GM12878 (cell line): ENCODE measurements around the gene OPA1. TPM values are rescaled to one million over a fixed set of nuclear protein-coding genes. Genes with fewer than 3 reads are reported as not detected.

Experiments used
- ATAC-seq: fragments of 200-7000 bp; cut with Tn5 transposase; 3 replicates; pipeline ENCODE4 v1.9.1; 2020; ENCODE audit warnings: mild to moderate bottlenecking, moderate library complexity
- BruUV-seq: library from RNA; stranded (reverse); fragments of 400-500 nt; replicated peaks from 2 replicates; lab custom pipeline; 2021; lab: Mats Ljungman, UMichigan
- CTCF ChIA-PET: fragments of 300-600 bp; sonication (Branson Sonifier 250); formaldehyde crosslinking; extraction: SDS; loops from one replicate; lab custom pipeline; 2021; ENCODE audit warnings: inconsistent platforms; lab: Yijun Ruan, JAX
- POLR2A ChIA-PET: fragments of 350-600 bp; formaldehyde crosslinking; extraction: SDS; loops from one replicate; lab custom pipeline; 2021; ENCODE audit warnings: inconsistent platforms; lab: Charles Lee
- RAD21 ChIA-PET: fragments of 300-600 bp; sonication (Branson Sonifier 250); formaldehyde crosslinking; loops from one replicate; lab custom pipeline; 2023; ENCODE audit warnings: antibody characterized with exemption; ENCODE audit not compliant: unreplicated experiment; lab: Charles Lee
- SMC1A ChIA-PET: fragments of 300-600 bp; sonication (Branson Sonifier 250); formaldehyde crosslinking; loops from one replicate; lab custom pipeline; 2023; ENCODE audit not compliant: unreplicated experiment, uncharacterized antibody; lab: Charles Lee
- DNase-seq: peaks from one replicate; pipeline ENCODE4 v3.0.0-alpha.2; 2011; ENCODE audit warnings: low read depth, low spot score
- FAIRE-seq: peaks from 3 replicates; lab custom pipeline; 2011; peaks lifted over from hg19 to GRCh38; lab: Jason Lieb, UNC
- H2AFZ ChIP-seq: 2 replicates; pipeline ENCODE4 v1.6.0; 2011; ENCODE audit warnings: low read depth, low read length, control low read depth; ENCODE audit not compliant: control insufficient read depth
- H3K27ac ChIP-seq: 2 replicates; pipeline ENCODE4 v1.5.1; 2011; ENCODE audit warnings: control low read depth; ENCODE audit not compliant: control insufficient read depth, insufficient read depth
- H3K27me3 ChIP-seq, 2 experiments: replicated peaks in 1 of 2; 2 replicates each; pipeline versions ENCODE4 v1.6.0 to v1.6.1; 2011; ENCODE audit warnings: low read length in 1 of 2; ENCODE audit not compliant: control insufficient read depth in 2 of 2, insufficient read depth in 2 of 2
- H3K36me3 ChIP-seq, 2 experiments: 2 replicates each; pipeline ENCODE4 v1.5.1; 2011; ENCODE audit warnings: low read length in 1 of 2; ENCODE audit not compliant: control insufficient read depth in 2 of 2, insufficient read depth in 2 of 2
- H3K4me1 ChIP-seq: 2 replicates; pipeline ENCODE4 v1.6.1; 2011; ENCODE audit warnings: mild to moderate bottlenecking, low read length, moderate library complexity, mixed read lengths; ENCODE audit not compliant: control insufficient read depth, insufficient read depth
- H3K4me2 ChIP-seq: 2 replicates; pipeline ENCODE4 v1.6.0; 2011; ENCODE audit warnings: control low read depth; ENCODE audit not compliant: control insufficient read depth, insufficient read depth
- H3K4me3 ChIP-seq: fragments of 200-600 bp; sonication (generic); 2 replicates; pipeline ENCODE4 v1.5.1; 2016
- H3K79me2 ChIP-seq: 2 replicates; pipeline ENCODE4 v1.6.0; 2011; ENCODE audit warnings: low read length; ENCODE audit not compliant: control insufficient read depth, insufficient read depth
- H3K9ac ChIP-seq: 2 replicates; pipeline ENCODE4 v1.8.0; 2011; ENCODE audit warnings: low read length, control low read depth, mixed read lengths; ENCODE audit not compliant: control insufficient read depth, insufficient read depth
- H3K9me3 ChIP-seq: replicated peaks from 3 replicates; pipeline ENCODE4 v1.5.1; 2011; ENCODE audit warnings: mild to moderate bottlenecking, low read length; ENCODE audit not compliant: control insufficient read depth, insufficient read depth
- H4K20me1 ChIP-seq: 2 replicates; pipeline ENCODE4 v1.6.0; 2011; ENCODE audit not compliant: control insufficient read depth, insufficient read depth
- CHD1 ChIP-seq: IDR thresholded peaks from 2 replicates; pipeline ENCODE4 v1.6.1; 2012; ENCODE audit warnings: low read depth, low read length, improper control_type of control experiment
- CREB1 ChIP-seq: IDR thresholded peaks from 2 replicates; pipeline ENCODE4 v1.6.1; 2012; ENCODE audit warnings: low read depth, mild to moderate bottlenecking, inconsistent platforms
- ESRRA ChIP-seq: IDR thresholded peaks from 2 replicates; pipeline ENCODE4 v1.6.1; 2012; ENCODE audit warnings: mild to moderate bottlenecking, low read length, improper control_type of control experiment
- FOXM1 ChIP-seq: IDR thresholded peaks from 2 replicates; pipeline ENCODE4 v1.6.1; 2012; ENCODE audit warnings: low read depth, mild to moderate bottlenecking, inconsistent platforms, low read length, moderate library complexity
- MYB ChIP-seq: fragments of 150-350 bp; IDR thresholded peaks from 2 replicates; pipeline ENCODE4 v1.6.1; 2014; ENCODE audit warnings: mild to moderate bottlenecking, low read depth, low read length, borderline replicate concordance
- MYC ChIP-seq: IDR thresholded peaks from 2 replicates; pipeline ENCODE4 v1.6.1; 2011; ENCODE audit warnings: mild to moderate bottlenecking, low read length, moderate library complexity, inconsistent platforms; ENCODE audit not compliant: insufficient read depth, insufficient replicate concordance, insufficient read length, severe bottlenecking
- NFYA ChIP-seq: IDR thresholded peaks from 2 replicates; pipeline ENCODE4 v1.6.1; 2011; ENCODE audit warnings: low read depth, mild to moderate bottlenecking, low read length, improper control_type of control experiment, borderline replicate concordance
- NKRF ChIP-seq: fragments of 450-650 bp; conservative IDR thresholded peaks from 2 replicates; pipeline ENCODE4 v1.6.1; 2017; ENCODE audit warnings: mild to moderate bottlenecking, moderate library complexity
- POLR2A ChIP-seq: IDR thresholded peaks from 2 replicates; pipeline ENCODE4 v1.6.1; 2011; ENCODE audit warnings: low read depth, mild to moderate bottlenecking, low read length
- RAD21 ChIP-seq: IDR thresholded peaks from 2 replicates; pipeline ENCODE4 v1.6.1; 2011; ENCODE audit warnings: mild to moderate bottlenecking, low read depth, low read length, moderate library complexity; ENCODE audit not compliant: insufficient read depth
- RAD51 ChIP-seq: fragments of 450-650 bp; IDR thresholded peaks from 2 replicates; pipeline ENCODE4 v1.6.1; 2016; ENCODE audit warnings: moderate library complexity, mild to moderate bottlenecking, inconsistent platforms
- SP1 ChIP-seq: IDR thresholded peaks from one replicate; pipeline ENCODE4 v1.6.1; 2011; ENCODE audit warnings: low read depth, low read length
- SRF ChIP-seq, 2 experiments: IDR thresholded peaks; 2 replicates each; pipeline ENCODE4 v1.6.1; 2011; ENCODE audit warnings: low read depth in 2 of 2, low read length in 2 of 2, mild to moderate bottlenecking in 1 of 2, moderate library complexity in 1 of 2
- TARDBP ChIP-seq: IDR thresholded peaks from 2 replicates; pipeline ENCODE4 v1.6.1; 2016; ENCODE audit warnings: borderline replicate concordance
- TCF7 ChIP-seq: IDR thresholded peaks from 2 replicates; pipeline ENCODE4 v1.6.1; 2014; ENCODE audit warnings: antibody characterized with exemption, borderline replicate concordance
- YY1 ChIP-seq: IDR thresholded peaks from 2 replicates; pipeline ENCODE4 v1.6.1; 2011; ENCODE audit warnings: low read depth, mild to moderate bottlenecking, low read length
- ZNF207 ChIP-seq: fragments of 450-650 bp; IDR thresholded peaks from 2 replicates; pipeline ENCODE4 v1.6.1; 2014; ENCODE audit warnings: antibody characterized with exemption, mild to moderate bottlenecking, borderline replicate concordance
- ZSCAN29 ChIP-seq: fragments of 450-650 bp; IDR thresholded peaks from 2 replicates; pipeline ENCODE4 v1.6.1; 2017; ENCODE audit warnings: mild to moderate bottlenecking, moderate library complexity
- WGBS: methylation state at CpG from one replicate; pipeline ENCODE4 v1.1.6; 2016; ENCODE audit warnings: low lambda C conversion rate; ENCODE audit not compliant: insufficient replicate concordance, insufficient coverage; ENCODE audit errors: missing lambda C conversion rate; 5-methylcytosine and 5-hydroxymethylcytosine counted together
- in situ Hi-C: fragments of 300-500 bp; cut with MboI; formaldehyde crosslinking; loops from 9 replicates; pipeline ENCODE4 v1.14.3; 2018; ENCODE audit warnings: mixed read lengths
- intact Hi-C: fragments of 100-400 bp; cut with micrococcal nuclease; formaldehyde crosslinking; loops from one replicate; pipeline ENCODE4 v1.14.2; 2022; ENCODE audit not compliant: unreplicated experiment
- polyA plus RNA-seq, 11 experiments: library from polyadenylated mRNA; depleted of rRNA in 4 of 11; unstranded in 6 of 11; stranded (reverse) in 5 of 11; fragments of >200 nt; fragmentation: Nextera tagmentation in 4 of 11; fragmentation: Illumina TruSeq in 1 of 11; extraction: Ambion mirVana in 4 of 11; extraction: Trizol in 1 of 11; gene quantifications; 1 replicate in 1 of 11; 2 replicates in 10 of 11; pipeline versions ENCODE4 v1.2.1 to v1.2.3, GENCODE V29; 2011 to 2016; ENCODE audit warnings: inconsistent platforms in 2 of 11, missing spikeins in 2 of 11, low read depth in 1 of 11
- total RNA-seq, 4 experiments: library from RNA; depleted of rRNA in 3 of 4; stranded (reverse); fragments of >200 nt in 3 of 4; fragmentation: Illumina TruSeq in 1 of 4; extraction: Trizol in 1 of 4; gene quantifications; 2 replicates each; pipeline versions ENCODE4 v1.2.1 to v1.2.3, GENCODE V29; 2013 to 2021
- TF ChIP-seq, protein P1 (sequence below): IDR thresholded peaks from 2 replicates; pipeline ENCODE4 v1.6.1; 2011; ENCODE audit warnings: mild to moderate bottlenecking, low read depth, low read length, moderate library complexity; ENCODE audit not compliant: insufficient replicate concordance

OPA1 gene
- total and polyA plus RNA-seq, 10 of the 15 experiments (the other 5 are each of a cell fraction or from before 2014, with no cell fraction given): 14.7 to 108 (median 59.3) TPM

DNA sequence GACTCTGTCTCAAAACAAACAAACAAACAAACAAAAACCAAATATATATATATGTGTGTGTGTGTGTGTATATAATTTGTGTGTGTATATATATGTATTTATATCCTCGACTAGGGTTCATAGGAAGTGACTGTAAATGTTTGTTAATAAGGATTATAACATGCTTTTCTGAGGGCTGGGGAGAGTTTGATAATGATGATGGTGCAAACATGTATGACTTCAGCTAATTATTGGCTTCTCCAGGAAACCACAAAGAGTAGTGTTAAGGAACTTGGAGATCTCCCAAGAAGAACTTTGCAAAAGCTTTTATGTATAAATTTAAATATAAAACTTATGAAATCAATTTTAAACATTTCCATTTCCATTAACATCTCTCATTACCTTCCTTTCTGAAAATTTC, 3.9 kb upstream of the OPA1 start:
- ChIA-PET POLR2A (no interaction called here), RAD21 (no interaction called here), SMC1A (no interaction called here), CTCF (interaction anchor here (0.8 to 1.2 kb wide), 2 partner anchors 16 to 17 kb away, joined by 3 read pairs; no protein-coding TSS in a partner anchor)
- Histone ChIP-seq H2AFZ (no peak overlapping the region), H3K27ac (no peak overlapping the region), H3K27me3 (no peaks in the 10 kb centered on the region), H3K79me2 (peaks cover 21% of the 10 kb centered on the region), H4K20me1 (no peaks in the 10 kb centered on the region), H3K4me3 (no peak overlapping the region), H3K9me3 (no peaks in the 10 kb centered on the region), H3K4me1 (no peaks in the 10 kb centered on the region), H3K36me3 (no peaks in the 10 kb centered on the region), H3K9ac (no peak overlapping the region), H3K4me2 (no peak overlapping the region)
- WGBS: 100% methylated on average over 1 of the region's 1 CpG
- ATAC-seq (no peak), FAIRE-seq (no peak), DNase-seq (no peak)
- TF ChIP-seq FOXM1 (no peak), POLR2A (no peak), TARDBP (no peak), SP1 (no peak), MYB (no peak), SRF (IDR thresholded peaks at IDR 0.05; ENCODE audit: low read depth in 2 of 2, low read length in 2 of 2) (no peak), NFYA (no peak), NKRF (no peak), YY1 (no peak), TCF7 (no peak), MYC (no peak), ZNF207 (no peak), RAD21 (no peak), RAD51 (no peak), ZSCAN29 (no peak), ESRRA (no peak), CHD1 (no peak), CREB1 (no peak)
- TF ChIP-seq, protein P1, sequence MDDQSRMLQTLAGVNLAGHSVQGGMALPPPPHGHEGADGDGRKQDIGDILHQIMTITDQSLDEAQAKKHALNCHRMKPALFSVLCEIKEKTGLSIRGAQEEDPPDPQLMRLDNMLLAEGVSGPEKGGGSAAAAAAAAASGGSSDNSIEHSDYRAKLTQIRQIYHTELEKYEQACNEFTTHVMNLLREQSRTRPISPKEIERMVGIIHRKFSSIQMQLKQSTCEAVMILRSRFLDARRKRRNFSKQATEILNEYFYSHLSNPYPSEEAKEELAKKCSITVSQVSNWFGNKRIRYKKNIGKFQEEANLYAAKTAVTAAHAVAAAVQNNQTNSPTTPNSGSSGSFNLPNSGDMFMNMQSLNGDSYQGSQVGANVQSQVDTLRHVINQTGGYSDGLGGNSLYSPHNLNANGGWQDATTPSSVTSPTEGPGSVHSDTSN: no peak
- intact Hi-C loops (no loop called here), in situ Hi-C loops (no loop called here)
- no TSS peak for BruUV-seq
